ENCODE data around the gene SLC37A1.

SLC37A1 gene

DNA sequence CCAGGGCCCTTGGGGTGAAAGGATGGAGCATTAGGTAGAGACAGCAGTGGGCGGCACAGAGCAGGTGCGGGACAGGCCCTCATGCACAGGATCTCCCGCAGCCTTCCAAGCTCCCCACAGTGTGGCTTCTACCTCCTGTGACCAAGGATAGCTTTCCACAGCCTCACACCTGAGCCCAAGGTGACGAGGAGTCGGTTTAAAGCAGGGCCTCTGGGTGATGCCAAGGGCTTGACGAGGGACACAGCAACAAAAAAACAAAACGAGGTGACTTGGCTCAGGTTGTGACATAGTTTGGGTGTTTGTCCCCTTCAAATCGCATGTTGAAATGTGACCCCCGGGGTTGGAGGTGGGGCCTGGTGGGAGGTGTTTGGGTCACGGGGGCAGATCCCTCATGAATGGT, 32.9 kb upstream of the SLC37A1 start:
- no peak overlapping the region for H3K27ac ChIP-seq
- TF ChIP-seq ZFX (IDR thresholded peaks at IDR 0.05), result no peak
- TF ChIP-seq, protein P1, sequence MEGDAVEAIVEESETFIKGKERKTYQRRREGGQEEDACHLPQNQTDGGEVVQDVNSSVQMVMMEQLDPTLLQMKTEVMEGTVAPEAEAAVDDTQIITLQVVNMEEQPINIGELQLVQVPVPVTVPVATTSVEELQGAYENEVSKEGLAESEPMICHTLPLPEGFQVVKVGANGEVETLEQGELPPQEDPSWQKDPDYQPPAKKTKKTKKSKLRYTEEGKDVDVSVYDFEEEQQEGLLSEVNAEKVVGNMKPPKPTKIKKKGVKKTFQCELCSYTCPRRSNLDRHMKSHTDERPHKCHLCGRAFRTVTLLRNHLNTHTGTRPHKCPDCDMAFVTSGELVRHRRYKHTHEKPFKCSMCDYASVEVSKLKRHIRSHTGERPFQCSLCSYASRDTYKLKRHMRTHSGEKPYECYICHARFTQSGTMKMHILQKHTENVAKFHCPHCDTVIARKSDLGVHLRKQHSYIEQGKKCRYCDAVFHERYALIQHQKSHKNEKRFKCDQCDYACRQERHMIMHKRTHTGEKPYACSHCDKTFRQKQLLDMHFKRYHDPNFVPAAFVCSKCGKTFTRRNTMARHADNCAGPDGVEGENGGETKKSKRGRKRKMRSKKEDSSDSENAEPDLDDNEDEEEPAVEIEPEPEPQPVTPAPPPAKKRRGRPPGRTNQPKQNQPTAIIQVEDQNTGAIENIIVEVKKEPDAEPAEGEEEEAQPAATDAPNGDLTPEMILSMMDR (conservative IDR thresholded peaks at IDR 0.05), result no peak

DNA sequence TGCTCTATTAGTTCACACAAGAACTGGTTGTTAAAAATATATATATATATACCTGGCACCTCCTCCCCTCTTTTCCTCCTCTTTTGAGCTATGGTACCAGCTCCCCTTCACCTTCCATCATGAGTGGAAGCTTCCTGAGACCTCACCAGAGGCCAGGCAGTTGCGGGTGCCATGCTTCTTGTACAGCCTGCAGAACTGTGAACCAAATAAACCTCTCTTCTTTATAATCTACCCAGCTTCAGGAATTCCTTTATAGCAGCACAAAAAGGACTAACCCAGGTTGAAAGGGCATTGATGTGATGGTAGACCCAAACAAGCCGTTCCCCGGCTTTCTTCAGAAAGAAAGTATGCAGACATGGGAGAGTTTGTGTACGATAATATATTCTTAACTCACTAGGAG, 32.5 kb upstream of the SLC37A1 start:
- TF ChIP-seq ZFX (IDR thresholded peaks at IDR 0.05), result no peak
- TF ChIP-seq, protein P1 (conservative IDR thresholded peaks at IDR 0.05), result no peak
- no peak overlapping the region for H3K27ac ChIP-seq

DNA sequence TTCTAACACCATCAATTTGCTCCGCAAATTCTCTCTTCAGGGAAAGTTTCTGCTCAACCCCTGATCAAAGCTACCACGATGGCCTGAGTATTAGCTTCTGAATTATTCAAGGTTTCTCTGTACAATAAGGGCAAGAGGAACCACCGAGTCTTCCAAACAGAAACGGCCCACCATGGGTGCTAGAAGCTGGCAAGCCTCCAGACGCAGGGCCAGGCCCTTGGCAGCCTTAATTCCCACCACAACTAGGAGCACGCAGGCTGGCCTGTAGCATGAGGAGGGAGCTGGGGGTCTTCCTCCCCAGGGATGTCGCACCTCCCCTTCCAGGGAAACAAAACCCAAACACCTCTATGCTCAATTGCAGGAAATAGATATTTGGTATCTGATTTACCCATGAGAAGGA, 28.7 kb upstream of the SLC37A1 start:
- no peak overlapping the region for H3K27ac ChIP-seq
- TF ChIP-seq, protein P1 (conservative IDR thresholded peaks at IDR 0.05), result no peak

DNA sequence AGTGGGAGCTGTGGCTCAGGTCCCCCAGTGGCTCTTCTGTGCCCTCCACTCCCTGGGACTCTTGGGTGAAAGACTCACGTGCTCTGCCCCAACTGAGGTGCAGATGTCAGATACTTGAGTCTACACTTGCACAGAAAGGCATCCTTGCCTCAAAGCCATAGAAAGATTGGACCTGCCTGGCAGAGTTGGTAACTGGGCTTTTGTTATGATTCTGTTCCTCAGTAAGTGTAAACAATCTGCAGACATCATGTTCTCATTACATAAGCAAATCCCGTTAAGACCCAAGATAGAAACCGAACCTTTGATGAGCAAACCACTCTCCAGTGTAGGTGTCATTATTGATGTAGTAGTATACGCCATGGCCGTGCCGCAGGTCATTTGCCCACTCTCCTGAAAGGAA, 27.6 kb upstream of the SLC37A1 start:
- TF ChIP-seq, protein P1 (conservative IDR thresholded peaks at IDR 0.05), result no peak
- TF ChIP-seq ZFX (IDR thresholded peaks at IDR 0.05), result no peak
- no peak overlapping the region for H3K27ac ChIP-seq

DNA sequence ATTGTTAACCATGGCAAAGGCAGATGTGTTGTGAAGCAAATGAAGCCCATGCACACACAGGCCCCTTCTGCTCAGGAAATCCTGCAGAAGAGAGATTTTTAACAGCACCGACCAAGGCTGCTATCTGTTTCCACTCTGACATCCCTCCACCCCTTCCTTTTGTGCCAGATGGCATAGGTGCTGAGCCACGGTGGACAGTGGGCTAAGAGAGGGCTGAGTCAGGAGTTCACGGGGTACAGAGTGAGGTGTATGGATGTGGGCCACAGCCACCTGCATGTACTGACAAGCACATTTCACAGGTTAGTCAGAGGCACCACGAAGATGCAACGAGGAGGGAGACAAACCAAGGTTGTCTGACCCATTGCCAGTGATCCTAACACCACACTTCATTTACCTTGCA, 27.1 kb upstream of the SLC37A1 start:
- H3K27ac ChIP-seq, result no peak overlapping the region
- TF ChIP-seq, protein P1 (conservative IDR thresholded peaks at IDR 0.05), result no peak
- TF ChIP-seq ZFX (IDR thresholded peaks at IDR 0.05), result no peak

DNA sequence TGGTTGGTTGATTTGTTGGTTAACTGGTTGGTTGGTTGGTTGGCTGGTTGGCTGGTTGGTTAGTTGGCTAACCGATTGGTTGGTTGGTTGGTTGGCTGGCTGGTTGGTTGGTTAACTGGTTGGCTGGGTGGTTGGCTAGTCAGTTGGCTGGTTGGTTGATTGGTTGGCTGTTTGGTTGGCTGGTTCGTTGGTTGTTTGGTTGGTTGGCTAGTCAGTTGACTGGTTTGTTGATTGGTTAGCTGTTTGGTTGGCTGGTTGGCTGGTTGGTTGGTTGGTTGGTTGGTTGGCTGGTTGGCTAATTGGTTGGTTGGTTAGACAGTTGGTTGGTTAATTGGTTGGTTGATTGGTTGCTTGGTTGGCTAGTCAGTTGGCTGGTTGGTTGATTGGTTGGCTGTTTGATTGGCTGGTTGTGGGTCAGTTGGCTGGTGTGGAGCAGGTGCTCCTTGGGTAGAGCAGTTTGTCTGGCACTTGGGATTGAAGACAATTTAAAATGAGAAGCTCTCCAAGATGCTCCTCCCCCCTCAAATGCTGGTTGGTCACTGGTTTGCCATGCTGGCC, 24.6 kb upstream of the SLC37A1 start:
- TF ChIP-seq ZFX (IDR thresholded peaks at IDR 0.05), result no peak
- TF ChIP-seq, protein P1 (conservative IDR thresholded peaks at IDR 0.05), result no peak
- H3K27ac ChIP-seq, result no peak overlapping the region

DNA sequence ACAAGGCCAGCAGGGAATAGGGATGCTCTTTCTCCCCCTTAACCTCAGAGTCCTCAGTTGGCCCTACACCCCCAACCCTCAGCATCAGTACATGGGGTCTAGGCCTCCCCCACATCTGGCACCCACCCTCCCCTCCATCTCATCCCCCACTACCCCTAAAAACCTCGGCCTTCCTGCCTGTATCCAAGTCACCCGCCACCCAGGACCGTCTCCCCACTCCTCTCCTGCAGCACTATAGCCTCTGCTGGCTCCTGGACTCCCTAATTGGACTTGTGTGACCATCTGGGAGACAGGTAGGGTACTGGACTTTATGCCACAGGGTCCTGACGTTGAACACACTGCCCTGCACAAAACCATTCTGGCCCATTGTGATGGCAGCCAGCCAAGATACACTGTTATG, 23.7 kb upstream of the SLC37A1 start:
- no peak overlapping the region for H3K27ac ChIP-seq
- TF ChIP-seq ZFX (IDR thresholded peaks at IDR 0.05), result no peak
- TF ChIP-seq, protein P1 (conservative IDR thresholded peaks at IDR 0.05), result no peak

Data from C4-2B (cell line).